ENCODE measurements around the gene SBF2.

Gene SBF2

GRCh38 chr11:10087186-10087922 is 206.7 kb downstream of the SBF2 start:
- Histone ChIP-seq H3F3A (ENCODE audit: insufficient read depth) (no peaks in the 10 kb centered on the region), H3K9ac (ENCODE audit: low read length) (no peak overlapping the region), H2AFZ (ENCODE audit: low read depth, low read length, severe bottlenecking) (no peak overlapping the region), H3K9me2 (replicated peaks; ENCODE audit: insufficient read depth, low read length) (no peaks in the 10 kb centered on the region), H3K27ac (ENCODE audit: low read depth, low read length) (no peak overlapping the region), H3K4me2 (ENCODE audit: low read depth, low read length, poor library complexity, severe bottlenecking) (no peak overlapping the region), H3K79me2 (ENCODE audit: insufficient read depth, low read length) (no peaks in the 10 kb centered on the region), H3K36me3 (ENCODE audit: low read length) (no peaks in the 10 kb centered on the region), H3K4me3 (ENCODE audit: insufficient read depth, low read length, poor library complexity, severe bottlenecking) (no peak overlapping the region), H3K9me3 (ENCODE audit: insufficient read depth, low read length) (no peaks in the 10 kb centered on the region), H3K27me3 (ENCODE audit: low read length) (no peaks in the 10 kb centered on the region), H4K20me1 (ENCODE audit: low read depth, low read length) (no peaks in the 10 kb centered on the region)
- TF ChIP-seq EZH2phosphoT487 (conservative IDR thresholded peaks at IDR 0.05; ENCODE audit: low read length) (no peak), CTCF (IDR thresholded peaks at IDR 0.05; ENCODE audit: insufficient read depth, low read length, poor library complexity, severe bottlenecking) (no peak)

- Histone ChIP-seq H3K36me3 (ENCODE audit: low read length) (no peaks in the 10 kb centered on the region), H3K27ac (ENCODE audit: low read depth, low read length) (no peak overlapping the region), H3F3A (ENCODE audit: insufficient read depth) (no peaks in the 10 kb centered on the region), H2AFZ (ENCODE audit: low read depth, low read length, severe bottlenecking) (no peak overlapping the region), H3K4me2 (ENCODE audit: low read depth, low read length, poor library complexity, severe bottlenecking) (no peak overlapping the region), H4K20me1 (ENCODE audit: low read depth, low read length) (no peaks in the 10 kb centered on the region), H3K9ac (ENCODE audit: low read length) (no peak overlapping the region), H3K79me2 (ENCODE audit: insufficient read depth, low read length) (no peaks in the 10 kb centered on the region), H3K9me2 (replicated peaks; ENCODE audit: insufficient read depth, low read length) (no peaks in the 10 kb centered on the region), H3K27me3 (ENCODE audit: low read length) (no peaks in the 10 kb centered on the region), H3K4me3 (ENCODE audit: insufficient read depth, low read length, poor library complexity, severe bottlenecking) (no peak overlapping the region), H3K9me3 (ENCODE audit: insufficient read depth, low read length) (no peaks in the 10 kb centered on the region)
- TF ChIP-seq EZH2phosphoT487 (conservative IDR thresholded peaks at IDR 0.05; ENCODE audit: low read length): no peak
- no peak for TF ChIP-seq CTCF (IDR thresholded peaks at IDR 0.05; ENCODE audit: insufficient read depth, low read length, poor library complexity, severe bottlenecking)
Measured at GRCh38 chr11:10080138-10080537, 213.9 kb downstream of the SBF2 start.

GRCh38 chr11:10076458-10077141 is 217.4 kb downstream of the SBF2 start:
- Histone ChIP-seq H2AFZ (ENCODE audit: low read depth, low read length, severe bottlenecking) (no peak overlapping the region), H3K9me2 (replicated peaks; ENCODE audit: insufficient read depth, low read length) (no peaks in the 10 kb centered on the region), H3F3A (ENCODE audit: insufficient read depth) (no peaks in the 10 kb centered on the region), H3K4me2 (ENCODE audit: low read depth, low read length, poor library complexity, severe bottlenecking) (no peak overlapping the region), H3K27ac (ENCODE audit: low read depth, low read length) (no peak overlapping the region), H3K36me3 (ENCODE audit: low read length) (no peaks in the 10 kb centered on the region), H3K4me3 (ENCODE audit: insufficient read depth, low read length, poor library complexity, severe bottlenecking) (no peak overlapping the region), H3K27me3 (ENCODE audit: low read length) (no peaks in the 10 kb centered on the region), H3K9me3 (ENCODE audit: insufficient read depth, low read length) (no peaks in the 10 kb centered on the region), H4K20me1 (ENCODE audit: low read depth, low read length) (no peaks in the 10 kb centered on the region), H3K79me2 (ENCODE audit: insufficient read depth, low read length) (no peaks in the 10 kb centered on the region), H3K9ac (ENCODE audit: low read length) (no peak overlapping the region)
- TF ChIP-seq CTCF (IDR thresholded peaks at IDR 0.05; ENCODE audit: insufficient read depth, low read length, poor library complexity, severe bottlenecking) (peak; percentile 97), EZH2phosphoT487 (conservative IDR thresholded peaks at IDR 0.05; ENCODE audit: low read length) (no peak)

Measured in SU-DHL-6 (cell line).